Chondrocyte (in vitro differentiated cells): ENCODE results near the gene HRH3. TPM values are rescaled to one million over a fixed set of nuclear protein-coding genes. Genes with fewer than 3 reads are reported as not detected.
A peak's percentile ranks its signal among the peaks of the same experiment; 100 is the strongest.

Source experiments
- DNase-seq: peaks from one replicate; pipeline ENCODE4 v3.0.0; 2021; ENCODE audit warnings: mixed read lengths, low spot score
- H3K27ac Mint-ChIP-seq: one replicate; pipeline ENCODE4 v1.8.0; 2021; ENCODE audit warnings: mild to moderate bottlenecking, moderate library complexity, mixed read lengths; ENCODE audit not compliant: unreplicated experiment
- H3K27me3 Mint-ChIP-seq: 2 replicates; pipeline ENCODE4 v1.8.0; 2021; ENCODE audit warnings: low read depth, mixed read lengths
- H3K36me3 Mint-ChIP-seq: 2 replicates; pipeline ENCODE4 v1.8.0; 2021; ENCODE audit warnings: low read depth, mixed read lengths
- H3K4me1 Mint-ChIP-seq: 2 replicates; pipeline ENCODE4 v1.8.0; 2021; ENCODE audit warnings: low read depth, mild to moderate bottlenecking, mixed read lengths
- H3K4me3 Mint-ChIP-seq: one replicate; pipeline ENCODE4 v1.8.0; 2021; ENCODE audit warnings: mild to moderate bottlenecking, moderate library complexity, mixed read lengths; ENCODE audit not compliant: unreplicated experiment
- H3K9me3 Mint-ChIP-seq: 2 replicates; pipeline ENCODE4 v1.8.0; 2021; ENCODE audit warnings: low read depth, mixed read lengths
- total RNA-seq: library from RNA; stranded (reverse); gene quantifications from 3 replicates; pipeline ENCODE4 v1.2.1, GENCODE V29; 2021
- TF ChIP-seq, protein P1 (sequence below): fragments of 200-600 bp; sonication (generic); IDR thresholded peaks from 2 replicates; pipeline ENCODE4 v1.5.0; 2021; ENCODE audit warnings: antibody characterized with exemption, mild to moderate bottlenecking, moderate library complexity

HRH3 gene
- total RNA-seq, 1 donor from 2014 or later = not detected

DNA sequence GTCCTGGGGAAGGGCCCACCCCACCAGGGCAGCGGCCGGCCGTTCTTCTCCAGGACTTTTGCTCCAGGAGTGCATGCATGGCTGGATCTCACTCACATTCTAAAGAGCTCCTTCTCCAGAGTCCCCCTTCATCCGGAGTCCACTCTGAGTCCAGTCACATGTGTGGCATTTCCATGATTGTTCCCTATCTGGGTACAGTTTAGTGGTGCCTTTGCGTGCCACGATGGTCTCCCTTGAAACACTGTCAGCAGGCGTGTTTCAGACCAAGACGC lies 39.2 kb upstream of the HRH3 start:
- H3K27me3 Mint-ChIP-seq = no peaks in the 10 kb centered on the region
- H3K36me3 Mint-ChIP-seq = peaks cover 13% of the 10 kb centered on the region
- TF ChIP-seq, protein P1, sequence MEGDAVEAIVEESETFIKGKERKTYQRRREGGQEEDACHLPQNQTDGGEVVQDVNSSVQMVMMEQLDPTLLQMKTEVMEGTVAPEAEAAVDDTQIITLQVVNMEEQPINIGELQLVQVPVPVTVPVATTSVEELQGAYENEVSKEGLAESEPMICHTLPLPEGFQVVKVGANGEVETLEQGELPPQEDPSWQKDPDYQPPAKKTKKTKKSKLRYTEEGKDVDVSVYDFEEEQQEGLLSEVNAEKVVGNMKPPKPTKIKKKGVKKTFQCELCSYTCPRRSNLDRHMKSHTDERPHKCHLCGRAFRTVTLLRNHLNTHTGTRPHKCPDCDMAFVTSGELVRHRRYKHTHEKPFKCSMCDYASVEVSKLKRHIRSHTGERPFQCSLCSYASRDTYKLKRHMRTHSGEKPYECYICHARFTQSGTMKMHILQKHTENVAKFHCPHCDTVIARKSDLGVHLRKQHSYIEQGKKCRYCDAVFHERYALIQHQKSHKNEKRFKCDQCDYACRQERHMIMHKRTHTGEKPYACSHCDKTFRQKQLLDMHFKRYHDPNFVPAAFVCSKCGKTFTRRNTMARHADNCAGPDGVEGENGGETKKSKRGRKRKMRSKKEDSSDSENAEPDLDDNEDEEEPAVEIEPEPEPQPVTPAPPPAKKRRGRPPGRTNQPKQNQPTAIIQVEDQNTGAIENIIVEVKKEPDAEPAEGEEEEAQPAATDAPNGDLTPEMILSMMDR = no peak
- DNase-seq = no peak
- H3K4me1 Mint-ChIP-seq = peaks cover 13% of the 10 kb centered on the region
- no peaks in the 10 kb centered on the region for H3K9me3 Mint-ChIP-seq
- H3K4me3 Mint-ChIP-seq = no peak overlapping the region
- H3K27ac Mint-ChIP-seq = peak overlapping the region; percentile 49

DNA sequence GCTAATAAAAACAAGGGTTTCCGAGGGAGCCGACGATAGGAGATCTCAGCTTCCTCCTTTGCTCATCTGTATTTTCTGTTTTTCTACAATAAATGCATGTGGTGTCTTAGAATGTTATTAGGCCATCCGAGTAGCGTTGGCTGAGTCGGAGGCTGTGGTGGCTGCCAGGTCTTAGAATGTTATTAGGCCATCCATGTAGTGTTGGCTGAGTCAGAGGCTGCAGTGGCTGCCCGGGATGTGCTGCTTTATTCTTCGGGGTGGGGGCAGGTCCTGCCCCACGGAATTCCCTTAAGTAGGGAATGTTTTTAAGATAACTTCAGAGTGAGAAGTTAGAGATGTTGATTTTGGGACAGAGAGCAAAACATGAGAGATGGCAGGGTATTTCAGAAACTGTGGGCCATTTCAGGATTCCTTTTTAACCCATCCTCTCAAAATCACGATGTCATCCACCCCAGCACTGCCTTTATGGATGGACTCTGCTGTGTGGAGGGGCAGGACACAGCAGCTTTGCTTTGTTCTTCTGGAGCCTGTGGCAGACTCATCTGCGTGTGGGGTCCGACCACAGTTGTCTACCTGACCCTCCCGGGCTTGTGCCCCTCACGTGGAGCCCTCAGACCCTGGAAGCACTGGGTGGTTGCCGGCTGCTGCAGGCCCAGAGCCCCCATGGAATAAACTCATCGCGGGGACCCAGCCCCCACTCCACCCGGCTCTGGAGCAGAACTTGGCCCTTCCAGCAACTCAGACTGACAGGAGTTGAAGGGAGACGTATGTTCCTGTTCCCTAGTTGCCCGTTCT lies 38.6 kb upstream of the HRH3 start:
- Mint-ChIP-seq H3K27ac (peak overlapping the region; percentile 89), H3K36me3 (peaks cover 13% of the 10 kb centered on the region), H3K9me3 (no peaks in the 10 kb centered on the region), H3K27me3 (no peaks in the 10 kb centered on the region), H3K4me1 (peaks cover 13% of the 10 kb centered on the region), H3K4me3 (peak overlapping the region; percentile 23)
- no peak for DNase-seq
- TF ChIP-seq, protein P1 = no peak

DNA sequence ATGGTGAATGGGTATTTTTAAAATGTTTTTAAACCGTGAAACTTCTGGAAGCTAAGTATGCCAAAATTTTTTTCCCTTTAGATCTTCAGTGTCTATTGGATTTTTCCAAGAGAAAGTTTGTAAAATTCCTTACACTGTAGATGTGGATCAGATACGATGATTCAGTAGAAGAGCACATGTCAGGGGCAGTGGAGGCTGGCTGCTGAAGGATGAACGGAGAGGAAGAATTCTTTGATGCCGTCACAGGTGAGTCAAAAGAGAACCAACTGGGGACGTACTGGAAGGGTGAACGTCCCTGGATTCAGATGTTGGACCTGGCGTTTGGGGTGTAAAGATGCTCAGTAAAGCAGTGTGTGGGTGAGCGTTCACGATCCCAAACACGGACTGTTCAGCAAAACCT lies 35.9 kb upstream of the HRH3 start:
- H3K9me3 Mint-ChIP-seq = no peaks in the 10 kb centered on the region
- no peak for DNase-seq

DNA sequence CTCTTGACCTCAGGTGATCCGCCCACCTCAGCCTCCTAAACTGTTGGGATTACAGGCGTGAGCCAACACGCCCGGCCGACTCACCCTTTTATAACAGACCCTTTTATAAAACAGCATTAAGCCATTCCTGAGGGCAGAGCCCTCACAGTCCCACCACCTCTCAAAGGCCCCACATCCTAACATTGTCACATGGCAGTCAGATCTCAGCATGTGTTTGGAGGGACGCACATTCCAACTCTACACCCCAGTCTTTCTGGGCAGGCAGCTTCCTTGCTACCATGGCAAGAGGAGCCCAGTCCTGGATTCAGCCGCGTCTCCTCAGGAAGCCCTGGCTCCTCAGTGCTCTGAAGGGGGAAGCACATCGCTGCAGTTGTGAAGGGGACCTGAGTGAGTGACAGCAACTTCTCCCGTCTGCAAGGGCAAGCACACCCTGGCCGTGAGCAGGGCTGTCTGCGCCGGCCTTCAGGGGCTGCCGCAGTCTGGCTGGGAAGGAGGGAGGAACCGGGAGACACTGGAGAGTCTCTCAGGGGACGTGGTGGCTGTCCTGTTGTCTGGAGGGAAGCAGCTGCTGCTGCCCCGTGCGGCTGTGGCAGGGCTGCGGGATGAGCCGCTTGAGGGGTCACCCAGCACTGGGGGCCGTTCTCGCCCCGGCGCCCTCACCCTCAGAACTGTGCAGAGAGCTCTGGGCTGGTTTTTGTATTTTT lies 34.1 kb upstream of the HRH3 start:
- no peak for DNase-seq
- H3K9me3 Mint-ChIP-seq = no peaks in the 10 kb centered on the region
- H3K27ac Mint-ChIP-seq = no peak overlapping the region
- H3K4me1 Mint-ChIP-seq = peaks cover 18% of the 10 kb centered on the region
- TF ChIP-seq, protein P1 = no peak
- no peaks in the 10 kb centered on the region for H3K27me3 Mint-ChIP-seq
- H3K36me3 Mint-ChIP-seq = peaks cover 7% of the 10 kb centered on the region
- H3K4me3 Mint-ChIP-seq = no peak overlapping the region

More for the DNA sequence above, 35.9 kb upstream of the HRH3 start:
- Mint-ChIP-seq H3K4me1 (peaks cover 18% of the 10 kb centered on the region), H3K36me3 (peaks cover 7% of the 10 kb centered on the region), H3K4me3 (no peak overlapping the region), H3K27ac (no peak overlapping the region), H3K27me3 (no peaks in the 10 kb centered on the region)
- TF ChIP-seq, protein P1 = no peak

DNA sequence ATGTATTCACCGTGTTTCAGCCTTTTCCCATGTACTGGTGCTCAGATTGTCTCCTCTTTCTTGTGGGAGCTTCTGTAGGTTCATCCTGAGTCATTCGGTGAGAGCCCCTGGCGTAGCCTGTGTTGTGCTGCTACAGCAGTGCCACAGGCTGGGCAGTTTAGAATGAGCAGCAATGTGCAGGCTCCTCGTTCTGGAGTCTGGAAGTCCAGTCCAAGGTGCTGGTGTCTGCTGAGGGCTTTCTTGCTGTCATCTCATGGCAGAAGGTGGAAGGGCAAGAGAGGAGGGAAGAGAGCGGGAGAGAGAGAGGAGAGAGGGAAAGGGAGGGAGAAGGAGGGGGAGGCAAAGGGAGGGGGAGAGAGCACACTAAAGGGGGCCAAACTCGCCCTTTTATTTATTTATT lies 33.3 kb upstream of the HRH3 start:
- TF ChIP-seq, protein P1 = no peak
- Mint-ChIP-seq H3K9me3 (no peaks in the 10 kb centered on the region), H3K27me3 (no peaks in the 10 kb centered on the region), H3K27ac (no peak overlapping the region), H3K36me3 (peaks cover 7% of the 10 kb centered on the region), H3K4me1 (peaks cover 10% of the 10 kb centered on the region), H3K4me3 (no peak overlapping the region)
- no peak for DNase-seq
